GM21390 (cell line): Measurements from ENCODE around the gene SPATA1.
"Not testable (repeated sequence)": the region's sequence is repeated elsewhere in the genome, so short reads cannot be mapped to it uniquely, and the experiment has no call there.

Source experiments
- ATAC-seq: cut with Tn5 transposase; IDR thresholded peaks from one replicate; pipeline ENCODE4 v1.9.1; 2021; ENCODE audit not compliant: unreplicated experiment

The SPATA1 gene

DNA sequence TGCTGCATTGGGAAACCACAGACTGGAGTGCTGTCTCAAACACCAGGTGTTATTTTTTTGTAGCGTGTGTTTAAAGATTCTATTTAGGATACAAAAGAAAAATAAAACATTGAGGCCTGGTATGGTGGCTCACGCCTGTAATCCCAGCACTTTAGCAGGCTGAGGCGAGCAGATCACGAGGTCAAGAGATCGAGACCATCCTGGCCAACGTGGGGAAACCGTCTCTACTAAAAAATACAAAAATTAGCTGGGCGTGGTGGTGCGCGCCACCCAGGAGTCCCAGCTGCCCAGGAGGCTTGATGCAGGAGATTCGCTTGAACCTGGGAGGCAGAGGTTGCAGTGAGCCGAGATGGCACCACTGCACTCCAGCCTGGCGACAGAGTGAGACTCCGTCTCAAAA is 1.7 kb downstream of the SPATA1 start:
- ATAC-seq: not testable (repeated sequence)

DNA sequence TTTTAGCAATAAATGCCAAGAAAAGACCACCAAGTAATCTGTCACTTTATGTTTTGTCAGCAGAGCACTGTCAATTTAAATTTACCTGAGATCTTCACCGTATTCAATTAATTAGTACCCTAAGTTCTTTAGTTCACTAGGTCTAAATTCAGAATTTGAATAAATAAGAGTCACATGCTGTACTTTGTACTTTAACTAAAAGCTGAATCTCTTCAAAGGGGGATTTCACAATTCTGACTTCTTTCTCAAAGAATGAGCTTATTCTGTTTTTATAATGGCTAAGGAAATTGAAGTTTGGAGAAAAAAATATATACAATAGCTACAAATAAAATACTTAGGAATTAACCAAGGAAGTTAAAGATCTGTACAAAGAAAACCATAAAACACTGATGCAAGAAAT is 2.3 kb downstream of the SPATA1 start:
- no peak for ATAC-seq

DNA sequence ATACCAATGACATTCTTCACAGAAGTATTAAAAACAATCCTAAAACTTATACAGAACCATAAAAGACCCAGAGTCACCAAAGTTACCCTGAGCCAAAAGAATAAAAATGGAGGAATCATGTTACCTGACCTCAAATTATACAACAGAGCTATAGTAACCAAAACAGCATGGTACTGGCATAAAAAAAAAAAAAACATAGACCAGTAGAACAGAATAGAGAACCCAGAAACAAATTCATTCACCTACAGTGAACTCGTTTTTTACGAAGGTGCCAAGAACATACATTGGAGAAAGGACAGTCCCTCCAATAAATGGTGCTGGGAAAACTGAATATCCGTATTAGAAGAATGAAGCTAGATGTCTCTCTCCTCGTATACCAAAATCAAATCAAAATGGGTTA is 2.8 kb downstream of the SPATA1 start:
- ATAC-seq: no peak

DNA sequence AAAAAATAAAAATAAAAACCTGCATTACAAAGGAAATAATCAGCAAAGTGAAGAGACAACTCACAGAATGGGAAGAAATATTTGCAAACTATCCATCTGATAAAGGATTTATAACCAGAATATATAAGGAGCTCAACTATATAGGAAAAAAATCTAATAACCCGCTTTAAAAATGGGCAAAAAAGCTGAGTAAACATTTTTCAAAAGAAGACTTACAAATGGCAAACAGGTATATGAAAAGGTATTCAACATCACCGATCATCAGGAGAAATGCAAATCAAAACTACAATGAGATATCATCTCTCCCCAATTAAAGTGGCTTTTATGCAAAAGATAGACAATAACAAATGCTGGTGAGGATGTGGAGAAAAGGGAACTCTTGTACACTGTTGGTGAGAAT is 4.0 kb downstream of the SPATA1 start:
- no peak for ATAC-seq

DNA sequence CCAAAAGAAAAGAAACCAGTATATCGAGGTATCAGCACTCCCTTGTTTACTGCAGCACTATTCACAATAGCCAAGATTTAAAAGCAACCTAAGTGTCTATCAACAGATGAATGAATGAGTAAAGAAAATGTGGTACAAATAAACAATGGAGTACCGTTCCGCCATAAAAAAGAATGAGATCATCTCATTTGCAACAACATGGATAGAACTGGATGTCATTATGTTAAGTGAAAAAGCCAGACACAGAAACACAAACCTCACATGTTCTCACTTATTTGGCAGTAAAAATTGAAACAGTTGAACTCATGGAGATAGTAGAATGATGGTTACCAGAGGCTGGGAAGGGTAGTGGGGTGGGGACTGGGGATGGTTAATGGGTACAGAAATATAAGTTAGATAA is 4.5 kb downstream of the SPATA1 start:
- no peak for ATAC-seq

DNA sequence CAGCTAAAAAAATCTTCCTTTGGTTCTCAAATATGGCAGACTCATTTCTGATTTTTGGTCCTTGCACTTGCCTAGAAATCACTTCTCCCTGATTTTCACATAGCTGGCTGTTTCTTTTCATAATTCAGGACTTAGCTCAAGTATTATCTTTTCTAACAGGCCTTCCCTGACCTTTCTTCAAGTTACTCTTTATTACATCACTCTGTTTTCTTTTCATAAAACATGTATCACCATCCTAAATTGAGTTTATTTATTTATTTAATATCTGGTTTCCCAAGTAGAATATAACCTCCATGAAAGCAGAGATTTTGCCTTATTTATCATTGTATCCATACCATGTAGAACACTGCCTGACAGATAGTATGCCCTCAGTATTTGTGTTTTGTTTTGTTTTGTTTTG is 18.4 kb downstream of the SPATA1 start:
- no peak for ATAC-seq

DNA sequence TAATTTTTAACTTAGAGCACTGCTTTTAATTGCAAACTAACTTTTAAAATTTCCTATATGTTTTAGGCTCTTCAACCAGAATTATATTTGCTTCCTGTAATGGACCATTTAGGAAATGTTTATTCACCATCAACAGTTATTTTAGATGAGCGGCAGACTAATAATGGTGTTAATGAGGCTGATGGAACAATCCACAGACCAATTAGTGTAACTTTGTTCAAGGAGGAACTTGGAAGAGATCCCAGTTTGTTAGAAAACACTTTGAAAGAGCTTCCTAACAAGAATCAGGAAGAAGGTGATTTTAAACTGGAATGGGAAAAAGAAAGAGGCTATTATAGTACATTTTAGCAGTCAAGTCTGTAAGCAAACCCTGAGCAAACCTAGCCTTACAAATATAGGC is 19.6 kb downstream of the SPATA1 start:
- ATAC-seq: no peak

DNA sequence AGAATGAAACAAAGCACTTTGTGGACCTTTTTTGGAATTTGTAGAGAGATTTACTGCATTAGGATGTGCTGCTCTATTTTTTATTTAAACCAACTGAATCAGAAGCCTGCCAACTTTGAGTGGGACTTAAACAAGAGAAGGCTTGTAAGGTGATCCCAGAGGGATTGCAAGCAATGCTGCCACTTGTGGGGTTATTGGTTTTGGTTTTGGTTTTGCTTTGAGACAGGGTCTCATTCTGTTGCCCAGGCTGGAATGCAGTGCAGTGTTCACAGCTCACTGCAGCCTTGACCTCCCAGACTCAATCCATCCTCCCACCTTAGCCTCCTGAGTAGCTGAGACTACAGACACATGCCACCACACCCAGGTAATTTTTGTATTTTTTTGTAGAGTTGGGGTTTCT is 32.4 kb downstream of the SPATA1 start:
- ATAC-seq: peak; percentile 67

DNA sequence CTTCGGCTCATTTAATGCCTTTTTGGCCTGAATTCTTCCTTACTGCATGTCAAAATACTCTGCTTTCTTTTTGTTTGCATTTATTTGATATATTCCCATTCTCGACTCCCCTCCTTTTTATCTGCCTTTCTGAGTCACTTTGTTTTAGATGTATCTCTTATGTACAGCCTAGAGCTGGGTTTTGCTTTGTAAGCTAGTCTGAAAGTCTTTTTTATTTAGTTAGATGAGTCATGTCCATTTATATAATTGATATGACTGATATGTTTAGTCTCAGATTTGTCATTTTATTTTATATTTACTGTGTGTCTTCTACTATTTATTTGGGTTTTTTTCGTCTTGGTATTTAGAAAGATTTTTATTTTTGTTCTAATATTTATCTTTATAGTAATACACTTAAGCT is 33.8 kb downstream of the SPATA1 start:
- no peak for ATAC-seq

DNA sequence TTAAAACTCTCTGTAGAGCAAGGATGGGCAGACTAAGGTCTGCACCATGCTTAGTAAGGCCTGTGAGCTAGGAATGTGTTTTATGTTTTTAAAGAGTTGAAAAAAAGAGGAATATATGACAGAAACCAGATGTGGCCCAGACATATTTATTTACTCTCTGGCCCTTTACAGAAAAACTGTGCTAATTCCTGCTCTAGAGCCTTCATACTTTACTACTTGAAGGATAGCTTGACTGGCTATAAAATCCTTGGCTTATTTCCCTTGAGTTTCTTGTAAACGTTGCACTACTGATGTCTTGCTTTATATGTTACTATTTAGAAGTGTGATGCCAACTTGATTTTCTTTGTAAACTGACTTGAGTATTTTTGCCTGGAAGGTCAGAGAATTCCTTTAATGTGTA is 34.6 kb downstream of the SPATA1 start:
- ATAC-seq: no peak

DNA sequence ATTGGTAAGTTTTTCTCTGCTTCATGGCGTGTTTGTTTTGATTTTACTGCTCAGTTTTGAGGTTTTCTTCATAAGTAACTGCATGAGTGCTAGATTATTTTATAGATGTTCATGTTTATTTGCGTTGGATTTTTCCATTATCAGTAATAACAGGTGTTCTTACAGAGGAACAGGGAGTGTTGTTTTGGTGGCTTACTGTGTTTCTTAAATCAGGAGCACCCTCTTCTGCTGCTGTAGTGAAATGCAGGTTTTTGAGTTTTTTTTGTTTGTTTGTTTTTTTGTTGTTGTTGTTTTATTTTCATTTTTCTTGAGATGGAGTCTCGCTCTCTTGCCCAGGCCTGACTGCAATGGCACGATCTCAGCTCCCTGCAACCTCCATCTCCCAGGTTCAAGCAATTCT is 35.5 kb downstream of the SPATA1 start:
- no peak for ATAC-seq

DNA sequence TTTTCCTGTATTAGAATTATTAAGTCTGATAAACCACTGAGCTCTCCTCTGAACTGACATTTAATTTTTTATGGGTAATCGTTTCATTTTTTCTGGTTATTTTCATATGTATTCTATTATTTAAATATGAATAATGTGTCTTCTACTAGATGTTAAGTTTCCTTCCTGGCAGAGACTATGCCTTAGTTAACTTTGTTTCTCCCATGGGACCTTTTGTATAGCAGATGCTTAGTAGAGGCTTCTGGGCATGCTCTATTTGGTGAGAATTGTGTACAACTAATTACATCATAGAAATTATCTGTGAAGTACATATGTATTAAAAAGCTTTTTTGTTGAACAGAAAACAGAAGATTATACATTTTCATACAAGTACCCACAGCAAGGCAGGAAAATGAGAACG is 44.6 kb downstream of the SPATA1 start:
- no peak for ATAC-seq

DNA sequence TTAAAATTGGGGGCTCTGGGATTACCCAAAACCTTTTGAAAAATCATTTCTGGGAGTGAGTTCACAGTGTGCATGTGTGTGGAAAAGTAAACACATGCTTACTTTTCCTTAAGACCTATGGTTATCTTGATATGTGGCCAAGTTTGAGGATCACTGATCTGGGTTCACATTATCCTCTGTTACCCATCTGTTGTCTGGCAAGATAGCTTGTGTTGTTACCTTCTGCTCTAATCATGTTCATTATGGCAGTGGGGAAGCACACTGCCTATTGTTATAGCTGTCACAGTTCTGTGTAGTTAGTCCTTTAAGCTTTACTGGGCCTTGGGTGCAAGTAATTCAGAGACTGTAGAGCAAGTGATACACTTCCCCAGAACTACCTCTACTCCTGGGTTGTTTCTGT is 63.0 kb downstream of the SPATA1 start:
- ATAC-seq: no peak

DNA sequence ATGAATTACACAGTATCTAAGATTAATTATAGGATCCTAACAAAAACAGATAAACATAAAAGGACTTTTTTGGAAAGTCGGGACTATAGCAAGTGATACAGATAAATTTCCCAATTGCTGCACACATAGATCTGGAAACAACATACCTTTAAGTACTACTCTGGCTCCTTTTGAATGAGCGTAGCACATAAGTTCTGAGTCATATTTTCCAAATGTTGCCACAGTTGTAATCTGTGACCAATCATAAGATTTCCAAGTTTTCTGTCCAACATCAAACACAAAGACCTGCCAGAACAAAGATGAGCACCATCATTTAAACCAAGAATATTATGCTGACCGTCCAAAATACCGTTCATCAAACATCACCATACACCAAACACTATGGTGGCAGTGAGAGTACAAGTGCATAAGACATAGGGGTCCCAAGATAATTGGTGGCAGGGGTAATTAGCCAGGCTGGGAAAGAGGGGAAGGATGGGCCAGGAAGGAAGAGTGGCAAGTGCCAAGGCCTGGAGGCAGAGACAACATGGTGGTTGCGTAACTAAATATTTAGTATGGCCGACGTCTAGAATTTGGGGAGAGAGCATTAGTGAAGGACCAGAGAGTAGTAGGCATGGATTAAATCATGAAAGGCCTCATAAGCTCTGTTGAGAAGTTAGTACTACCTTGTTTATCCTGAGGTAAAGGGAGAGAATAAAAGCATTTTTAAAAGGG is 64.4 kb downstream of the SPATA1 start:
- ATAC-seq: no peak

DNA sequence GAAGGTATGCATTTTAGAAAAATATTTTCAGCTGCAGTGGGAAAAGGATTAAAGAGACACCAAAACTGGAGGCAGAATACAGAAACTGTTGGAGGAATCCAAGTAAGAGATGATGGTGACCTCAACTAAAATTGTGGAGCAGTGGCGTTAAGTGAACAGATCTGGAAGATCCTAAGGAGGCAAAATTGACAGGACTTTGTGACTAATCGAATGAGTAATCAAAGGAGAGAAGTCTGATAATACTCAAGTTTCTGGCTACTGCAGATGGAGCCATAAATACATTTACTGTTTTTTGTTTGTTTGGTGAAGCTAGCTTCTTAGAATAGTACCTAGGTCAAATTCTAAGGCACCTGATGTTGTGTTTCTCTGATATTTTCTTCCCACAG is 65.0 kb downstream of the SPATA1 start:
- no peak for ATAC-seq

DNA sequence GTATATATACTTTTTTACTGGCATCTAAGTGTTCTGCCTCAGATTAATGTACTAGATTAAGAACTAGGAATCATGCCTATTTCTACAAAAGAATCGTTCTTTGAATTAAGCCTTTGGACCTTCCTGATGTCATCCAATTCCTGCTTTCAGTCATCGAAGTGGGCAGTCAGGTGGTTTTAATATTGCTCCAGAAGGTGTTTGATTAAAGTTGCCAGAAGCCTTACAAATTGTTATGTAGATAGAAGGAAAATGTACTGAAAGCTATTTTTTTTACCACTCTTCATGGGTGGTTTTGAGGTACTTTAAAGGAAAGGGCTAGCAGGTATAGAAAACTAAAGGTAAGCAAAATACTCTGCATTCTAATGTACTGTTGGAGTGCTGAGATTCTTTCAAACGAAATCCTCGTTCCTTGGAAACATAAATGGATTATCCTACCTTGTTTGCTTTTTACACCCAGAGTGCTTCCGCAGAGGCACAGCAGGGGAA is 67.3 kb downstream of the SPATA1 start:
- no peak for ATAC-seq

DNA sequence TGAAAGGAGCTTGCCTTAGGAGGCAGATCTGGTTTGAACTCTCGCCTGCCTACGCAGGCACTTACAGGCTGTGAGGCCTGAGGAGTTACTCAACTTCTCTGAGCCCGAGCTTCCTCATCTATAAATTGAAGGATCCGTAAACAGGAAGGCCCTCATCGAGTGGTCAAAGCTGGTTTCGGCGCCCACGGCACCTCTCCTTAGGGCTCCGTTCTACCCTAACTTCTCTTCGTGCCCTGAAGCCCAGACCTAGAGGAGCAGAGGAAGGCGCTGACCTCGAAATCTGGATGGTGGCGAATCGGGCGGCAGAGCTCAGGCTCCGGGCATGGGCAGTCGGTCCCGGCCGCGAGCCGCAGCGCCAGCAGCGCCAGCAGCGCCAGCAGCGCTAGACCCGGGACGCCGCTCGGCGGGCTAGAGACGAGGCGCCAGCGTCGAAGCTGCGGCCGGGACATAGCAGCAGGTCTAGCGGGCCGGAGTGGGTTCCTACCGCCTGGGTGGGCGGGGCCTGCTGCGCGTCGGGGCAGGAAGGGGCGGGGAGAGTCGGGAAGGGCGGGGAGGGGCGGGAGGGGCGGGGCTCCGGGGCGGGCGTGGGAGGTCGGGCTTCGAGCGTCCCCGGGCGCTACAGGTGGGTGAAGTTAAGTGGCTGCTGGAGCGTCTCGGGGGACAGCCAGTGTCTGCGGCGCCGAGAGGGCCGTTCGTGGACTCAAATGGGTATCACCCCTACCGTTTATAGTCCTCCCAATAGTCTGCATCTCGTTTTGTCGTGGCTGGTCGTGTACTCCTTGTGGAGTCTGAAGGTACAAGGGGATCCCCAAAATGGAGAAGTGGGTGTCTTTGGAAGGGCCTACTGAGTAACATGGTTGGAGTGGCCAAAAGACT is 68.0 kb downstream of the SPATA1 start, which contains the start of gene CTBS:
CTBS (minus strand) TSS at position 474 of the 876 bp plus-strand sequence; CDS start at position 449, 25 bp downstream.
- peak; percentile 78 for ATAC-seq

DNA sequence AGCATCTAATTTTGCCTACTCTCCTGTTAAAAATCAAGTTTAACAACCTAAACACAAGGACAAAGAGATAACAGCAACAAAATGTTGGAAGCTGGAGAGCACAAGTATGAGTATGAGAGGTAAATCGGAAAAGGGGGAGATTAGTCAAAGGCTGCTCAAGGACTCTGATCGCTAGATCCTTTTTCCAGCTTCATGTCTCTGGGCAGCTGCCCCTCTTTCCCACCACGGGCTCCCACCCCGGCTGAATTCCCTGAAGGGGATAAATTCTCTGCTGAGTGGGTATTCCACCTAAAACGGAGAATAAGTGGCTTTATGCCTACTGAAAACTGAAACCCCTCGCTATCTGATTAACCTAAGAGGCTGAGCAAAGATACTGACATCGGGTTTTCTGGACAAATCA is 68.8 kb downstream of the SPATA1 start:
- no peak for ATAC-seq

DNA sequence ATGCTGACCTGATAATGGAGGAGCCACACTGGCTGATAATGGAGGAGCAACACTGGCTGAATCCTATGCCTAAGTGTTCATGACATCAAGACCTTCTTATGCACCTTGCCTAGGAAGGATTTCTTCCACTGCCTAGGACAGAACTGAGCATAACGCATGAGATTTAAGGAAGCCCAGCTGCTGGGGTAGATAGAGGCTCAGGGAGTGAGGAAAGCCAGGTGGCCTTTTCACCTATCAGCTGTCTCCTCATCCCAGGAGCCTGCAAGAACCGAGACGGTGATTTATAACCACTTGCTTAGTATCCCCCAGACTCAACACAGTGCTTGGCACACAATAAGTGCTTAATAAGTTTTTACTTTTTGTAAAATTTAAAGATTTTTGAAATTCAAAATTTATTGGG is 75.5 kb downstream of the SPATA1 start:
- no peak for ATAC-seq

DNA sequence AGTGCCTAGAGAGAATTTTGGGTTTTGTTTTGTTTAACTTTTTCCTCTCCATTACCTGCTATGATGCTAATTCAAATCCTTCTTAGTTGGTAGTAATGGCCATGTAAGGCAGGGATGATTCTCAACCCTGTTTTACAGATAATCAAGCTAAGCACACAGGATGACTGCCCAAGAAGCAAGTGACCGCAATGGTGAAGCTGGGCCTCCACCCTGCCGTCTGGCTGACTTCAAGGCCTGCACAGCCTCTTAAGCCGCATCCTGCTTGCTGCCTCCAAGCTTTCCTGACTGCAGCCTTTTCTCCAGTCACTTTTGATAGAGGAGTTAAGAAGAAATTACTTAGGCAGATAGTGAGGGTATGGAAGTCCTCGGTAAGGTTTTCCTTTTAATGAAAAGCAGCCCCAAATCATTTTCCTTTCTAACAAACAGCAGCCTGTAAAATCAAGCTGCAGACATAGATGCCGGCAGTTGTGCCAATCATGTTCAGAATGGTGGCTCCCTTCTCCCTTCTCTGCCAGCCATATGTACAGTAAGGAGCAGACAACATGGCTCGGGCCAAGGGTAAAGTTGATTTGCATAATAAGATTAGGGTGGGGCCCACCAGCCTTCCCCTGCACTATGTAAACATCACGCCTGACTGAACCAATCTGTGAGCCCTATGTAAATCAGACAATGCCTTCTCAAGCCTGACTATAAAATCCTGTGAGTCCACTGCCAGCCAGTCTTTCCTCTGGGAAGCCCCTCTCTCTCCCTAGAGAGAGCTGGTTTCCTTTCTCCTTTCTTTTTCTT is 76.8 kb downstream of the SPATA1 start:
- peak; percentile 47 for ATAC-seq

DNA sequence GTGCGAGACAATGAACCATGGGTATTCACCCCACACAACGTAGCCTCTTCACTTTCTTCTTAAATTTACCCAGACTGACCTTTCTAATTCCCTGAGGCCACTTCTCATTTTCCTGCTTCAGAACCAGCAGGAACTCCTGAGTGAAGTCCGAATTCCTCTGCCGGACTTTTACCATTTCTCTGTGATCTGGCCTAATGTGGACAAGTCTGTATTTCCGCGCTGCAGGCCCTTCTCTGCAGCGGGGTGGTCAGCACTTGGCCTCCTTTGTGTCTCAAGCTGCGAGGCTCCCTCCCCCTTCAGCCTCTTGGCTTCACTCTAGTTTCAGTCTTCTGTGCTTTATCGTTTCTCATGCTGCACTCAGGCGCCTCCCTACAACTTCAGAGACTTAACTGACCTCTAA is 77.5 kb downstream of the SPATA1 start:
- ATAC-seq: no peak
